Stimulated activated CD8-positive, alpha-beta memory T cell treated with anti-CD3 and anti-CD28 coated beads, Interleukin-12 subunit alpha, Interleukin-12 subunit beta, amount 100 ng/mL, for 24 hours (primary cell): ENCODE results near the gene CFHR2.
"Not testable (repeated sequence)": the region's sequence is repeated elsewhere in the genome, so short reads cannot be mapped to it uniquely, and the experiment has no call there.

Source experiments
- DNase-seq: peaks from one replicate; pipeline ENCODE4 v3.0.0-alpha.2; 2020; ENCODE audit errors: extremely low read depth

CFHR2 gene

GRCh38 chr1:196943568-196943967, at the start of gene CFHR2:
Gene CFHR2, plus strand, starts transcription at chr1:196943738. Its CDS starts 143 bp downstream, at chr1:196943881.
- DNase-seq: not testable (repeated sequence)

DNA sequence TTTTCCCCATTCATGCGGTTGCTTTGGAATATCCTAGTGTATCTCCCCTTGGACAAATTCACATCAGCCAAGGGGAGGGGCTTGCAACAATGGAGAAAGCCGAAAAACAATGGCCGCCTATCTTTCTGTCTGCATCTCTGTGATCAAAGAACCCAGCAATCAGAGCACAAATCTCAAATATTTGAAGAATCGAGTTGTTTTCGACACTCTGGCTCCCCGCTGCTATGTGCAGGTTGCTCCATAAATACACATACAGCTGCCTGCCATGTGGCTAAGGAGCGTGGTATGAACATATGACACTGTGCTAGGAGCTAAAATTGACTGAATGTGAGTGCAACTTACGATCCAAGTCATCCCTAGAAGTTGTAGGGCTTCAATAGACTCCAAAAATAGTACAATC, 47.2 kb upstream of the CFHR2 start:
- DNase-seq: no peak

GRCh38 chr1:196897158-196897828, 46.2 kb upstream of the CFHR2 start:
- no peak for DNase-seq

DNA sequence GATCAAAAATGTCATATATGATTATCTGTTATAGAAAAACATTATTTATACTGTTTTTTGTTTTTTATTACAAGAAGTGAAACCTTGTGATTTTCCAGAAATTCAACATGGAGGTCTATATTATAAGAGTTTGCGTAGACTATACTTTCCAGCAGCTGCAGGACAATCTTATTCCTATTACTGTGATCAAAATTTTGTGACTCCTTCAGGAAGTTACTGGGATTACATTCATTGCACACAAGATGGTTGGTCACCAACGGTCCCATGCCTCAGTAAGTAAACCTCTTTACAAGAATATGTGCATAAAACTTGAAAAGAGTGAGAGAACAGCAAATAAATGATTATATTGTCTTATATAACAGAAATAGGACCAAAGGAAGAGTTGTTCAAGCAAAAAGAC, 41.2 kb upstream of the CFHR2 start:
- DNase-seq: no peak

DNA sequence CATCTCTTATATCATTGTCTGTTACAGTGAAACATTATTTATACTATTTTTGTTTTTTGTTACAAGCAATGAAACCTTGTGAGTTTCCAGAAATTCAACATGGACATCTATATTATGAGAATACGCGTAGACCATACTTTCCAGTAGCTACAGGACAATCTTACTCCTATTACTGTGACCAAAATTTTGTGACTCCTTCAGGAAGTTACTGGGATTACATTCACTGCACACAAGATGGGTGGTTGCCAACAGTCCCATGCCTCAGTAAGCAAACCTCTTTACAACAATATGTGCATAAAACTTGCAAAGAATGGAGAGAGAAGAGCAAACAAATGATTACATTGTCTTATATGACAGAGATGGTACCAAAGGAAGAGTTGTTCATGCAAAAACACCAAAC, 33.3 kb upstream of the CFHR2 start:
- DNase-seq: no peak

DNA sequence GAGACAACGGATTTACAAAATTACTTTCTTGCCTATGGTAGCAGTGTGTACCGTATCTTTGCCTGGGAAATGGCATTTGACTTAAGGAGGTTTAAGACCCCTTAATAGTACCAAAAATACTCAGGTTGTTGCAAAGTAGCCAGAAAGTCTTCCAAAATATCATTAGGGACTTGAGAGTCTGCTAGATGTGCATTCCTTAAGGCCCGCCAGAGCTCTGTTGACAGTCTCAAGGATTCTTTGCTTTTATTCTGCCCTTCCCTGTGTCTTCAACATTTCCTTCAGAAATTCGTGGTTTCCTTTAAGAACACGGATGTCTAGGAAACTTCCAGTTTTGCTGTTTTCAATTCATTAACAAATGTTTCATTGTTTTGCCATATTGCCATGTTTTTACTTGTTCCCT, 31.3 kb upstream of the CFHR2 start:
- not testable (repeated sequence) for DNase-seq

GRCh38 chr1:196926839-196927238, 16.7 kb upstream of the CFHR2 start:
- not testable (repeated sequence) for DNase-seq

DNA sequence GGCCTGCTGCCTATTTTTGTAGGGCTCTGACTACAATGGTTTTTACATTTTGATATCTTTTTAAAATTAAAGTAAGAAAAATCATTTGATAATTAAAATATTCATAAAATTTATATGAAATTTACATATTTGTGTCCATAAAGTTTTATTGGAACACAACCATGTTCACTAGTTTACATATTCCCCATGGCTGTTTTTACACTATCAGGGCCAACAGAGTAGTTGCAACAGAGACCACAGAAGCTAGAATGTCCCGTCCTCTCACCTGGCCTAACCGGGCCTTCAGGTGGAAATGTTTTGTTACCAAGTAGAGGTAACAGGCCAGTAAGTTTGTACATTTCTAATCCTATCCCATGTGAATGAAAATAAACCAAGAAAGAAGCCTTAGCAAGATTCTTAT, 10.7 kb upstream of the CFHR2 start:
- DNase-seq: not testable (repeated sequence)

DNA sequence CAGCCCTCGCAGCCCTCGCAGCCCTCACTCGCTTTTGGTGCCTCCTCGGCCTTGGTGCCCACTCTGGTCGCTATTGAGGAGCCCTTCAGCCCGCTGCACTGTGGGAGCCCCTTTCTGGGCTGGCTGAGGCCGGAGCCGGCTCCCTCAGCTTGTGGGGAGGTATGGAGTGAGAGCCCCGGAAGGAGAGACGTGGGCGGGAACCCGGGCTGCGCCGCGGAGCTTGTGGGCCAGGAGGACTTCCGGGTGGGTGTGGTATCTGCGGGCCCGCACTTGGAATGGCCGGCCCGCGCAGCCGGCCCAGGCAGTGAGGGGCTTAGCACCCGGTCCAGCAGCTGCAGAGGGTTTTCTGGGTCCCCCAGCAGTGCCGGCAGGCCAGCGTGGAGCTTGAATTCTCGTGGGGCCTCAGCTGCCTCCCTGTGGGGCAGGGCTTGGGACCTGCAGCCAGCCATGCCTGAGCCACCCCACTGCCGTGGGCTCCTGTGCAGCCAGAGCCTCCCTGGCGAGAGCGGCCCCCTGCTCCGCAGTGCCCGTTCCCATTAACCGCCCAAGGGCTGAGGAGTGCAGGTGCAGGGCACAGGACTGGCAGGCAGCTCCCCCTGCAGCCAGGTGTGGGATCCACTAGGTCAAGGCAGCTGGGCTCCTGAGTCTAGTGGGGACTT, 9.9 kb upstream of the CFHR2 start:
- DNase-seq: no peak

GRCh38 chr1:196941474-196941873, 2.1 kb upstream of the CFHR2 start:
- DNase-seq: not testable (repeated sequence)

GRCh38 chr1:196951711-196952394, 8.3 kb downstream of the CFHR2 start:
- no peak for DNase-seq

DNA sequence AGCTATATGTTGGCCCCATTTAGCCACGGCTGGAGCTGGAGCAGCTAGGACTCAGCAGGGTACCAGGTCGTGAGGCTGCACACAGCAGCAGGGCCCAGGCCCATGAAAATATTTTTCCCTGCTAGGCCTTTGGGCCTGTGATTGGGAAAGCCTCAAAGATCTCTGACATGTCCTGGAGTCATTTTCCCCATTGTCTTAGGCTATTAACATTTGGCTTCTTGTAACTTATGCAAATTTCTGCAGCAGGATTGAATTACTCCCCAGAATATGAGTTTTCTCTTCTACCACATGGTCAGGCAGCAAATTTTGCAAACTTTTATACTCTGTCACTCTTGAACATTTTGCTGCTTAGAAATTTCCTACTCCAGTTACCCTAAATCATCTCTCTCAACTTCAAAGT, 11.2 kb downstream of the CFHR2 start:
- no peak for DNase-seq

GRCh38 chr1:196955926-196956325, 12.4 kb downstream of the CFHR2 start:
- DNase-seq: no peak

DNA sequence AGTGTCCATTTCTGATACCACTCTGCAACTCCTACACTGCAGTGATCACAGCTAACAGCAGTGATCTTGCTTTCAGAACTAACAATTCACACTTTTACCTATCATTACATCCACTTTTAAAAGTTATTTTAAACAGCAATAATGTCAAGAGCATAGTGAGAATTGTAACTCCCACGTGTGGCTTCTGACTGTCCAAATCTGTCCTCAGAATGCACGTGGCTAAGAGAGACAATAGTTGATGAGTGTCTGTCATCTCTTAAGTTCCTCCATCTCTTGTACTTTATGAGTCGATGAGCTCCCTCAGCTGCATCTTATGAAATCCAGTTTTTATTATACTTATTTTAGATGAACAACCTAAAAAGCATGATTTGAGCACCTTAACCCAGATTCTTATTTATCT, 17.3 kb downstream of the CFHR2 start:
- DNase-seq: no peak

DNA sequence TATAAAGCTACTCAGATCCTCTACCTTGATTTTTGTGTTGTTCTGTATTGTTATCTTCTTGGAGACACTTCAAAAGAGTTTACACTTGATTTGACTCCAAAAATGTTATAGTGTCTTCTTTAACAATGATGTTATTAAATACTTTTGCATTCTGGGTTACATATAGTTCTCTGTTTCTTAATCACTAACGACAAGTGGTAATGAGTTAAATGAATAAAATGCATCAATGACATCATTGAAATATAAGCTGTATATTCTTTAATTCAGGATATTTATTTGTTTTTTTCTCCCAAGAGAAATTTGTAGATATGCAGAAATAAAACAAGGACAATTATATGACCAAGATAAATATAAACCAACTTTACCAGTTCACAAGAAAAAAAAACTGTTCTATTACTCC, 26.6 kb downstream of the CFHR2 start:
- no peak for DNase-seq

DNA sequence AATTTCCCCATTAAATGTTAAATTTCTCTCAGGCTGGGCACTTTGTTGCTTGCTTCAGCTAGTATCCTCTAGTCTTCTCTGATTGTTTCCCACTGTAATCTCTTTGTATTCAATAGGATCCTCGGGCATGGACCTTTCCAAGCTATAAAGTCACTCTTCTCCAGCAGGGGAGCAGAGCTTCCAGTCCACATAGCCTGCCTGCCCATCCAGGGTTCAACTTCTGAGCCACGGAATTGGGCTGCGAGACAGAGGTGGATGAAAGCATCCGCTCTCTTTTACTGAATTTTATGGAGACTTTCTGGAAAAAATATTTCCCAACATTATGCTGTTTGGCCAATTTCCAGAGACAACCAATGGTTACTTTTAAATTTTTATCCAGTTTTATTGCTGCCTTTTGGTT, 32.7 kb downstream of the CFHR2 start:
- DNase-seq: no peak

DNA sequence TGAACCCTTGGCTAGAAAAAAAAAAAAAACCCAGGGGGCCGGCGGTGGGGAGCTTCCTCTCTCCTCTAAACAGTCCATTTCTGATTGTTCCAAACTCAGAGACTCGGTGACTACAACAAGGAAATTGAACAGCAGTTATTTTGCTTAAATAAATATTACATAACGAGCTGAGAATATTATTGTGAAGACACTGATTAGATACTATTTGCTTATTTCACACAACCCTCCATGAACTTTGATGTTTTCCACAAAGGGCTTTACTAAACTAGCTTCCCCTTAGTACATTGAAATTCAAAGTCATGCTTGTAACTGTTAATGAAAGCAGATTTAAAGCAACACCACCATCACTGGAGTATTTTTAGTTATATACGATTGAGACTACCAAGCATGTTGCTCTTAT, 33.7 kb downstream of the CFHR2 start, which contains the start of gene CFHR5:
Gene CFHR5 (plus strand): TSS at position 279 of the 400 bp plus-strand sequence. CDS start 109 bp downstream, at position 388.
- no peak for DNase-seq

GRCh38 chr1:196980859-196981258, 37.3 kb downstream of the CFHR2 start:
- no peak for DNase-seq

DNA sequence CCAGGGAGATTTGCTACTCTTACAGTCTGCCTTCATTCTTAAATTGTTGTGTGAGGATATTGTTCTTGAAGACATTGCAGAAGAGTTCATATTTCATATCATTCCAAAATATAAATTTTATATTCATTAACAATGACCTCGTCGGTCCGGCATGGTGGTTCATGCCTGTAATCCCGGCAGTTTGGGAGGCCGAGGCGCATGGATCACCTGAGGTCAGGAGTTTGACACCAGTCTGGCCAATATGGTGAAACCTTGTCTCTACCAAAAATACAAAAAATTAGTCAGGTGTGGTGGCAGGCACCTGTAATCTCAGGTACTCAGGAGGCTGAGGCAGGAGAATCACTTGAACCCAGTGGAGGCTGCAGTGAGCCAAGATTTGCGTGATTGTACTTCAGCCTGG, 38.7 kb downstream of the CFHR2 start:
- DNase-seq: not testable (repeated sequence)

DNA sequence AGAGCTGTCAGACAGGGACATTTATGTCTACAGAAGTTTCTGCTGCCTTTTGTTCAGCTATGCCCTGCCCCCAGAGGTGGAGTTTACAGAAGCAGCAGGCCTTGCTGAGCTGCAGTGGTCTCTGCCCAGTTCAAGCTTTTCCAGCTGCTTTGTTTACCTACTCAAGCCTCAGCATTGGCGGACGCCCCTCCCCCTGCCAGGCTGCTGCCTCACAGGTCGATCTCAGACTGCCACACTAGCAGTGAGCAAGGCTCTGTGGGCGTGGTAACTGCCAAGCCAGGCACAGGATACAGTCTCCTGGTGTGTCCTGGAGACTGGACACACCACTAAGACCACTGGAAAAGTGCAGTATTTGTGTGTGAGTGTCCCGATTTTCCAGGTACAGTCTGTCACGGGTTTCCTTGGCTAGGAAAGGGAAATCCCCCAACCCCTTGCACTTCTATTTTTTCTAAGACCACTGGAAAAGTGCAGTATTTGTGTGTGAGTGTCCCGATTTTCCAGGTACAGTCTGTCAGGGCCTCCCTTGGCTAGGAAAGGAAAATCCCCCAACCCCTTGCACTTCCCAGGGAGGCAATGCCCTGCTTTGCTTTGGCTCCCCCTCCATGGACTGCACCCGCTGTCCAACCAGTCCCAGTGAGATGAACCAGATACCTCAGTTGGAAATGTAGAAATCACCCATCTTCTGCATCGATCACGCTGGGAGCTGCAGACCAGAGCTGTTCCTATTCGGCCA, 48.5 kb downstream of the CFHR2 start:
- DNase-seq: not testable (repeated sequence)

DNA sequence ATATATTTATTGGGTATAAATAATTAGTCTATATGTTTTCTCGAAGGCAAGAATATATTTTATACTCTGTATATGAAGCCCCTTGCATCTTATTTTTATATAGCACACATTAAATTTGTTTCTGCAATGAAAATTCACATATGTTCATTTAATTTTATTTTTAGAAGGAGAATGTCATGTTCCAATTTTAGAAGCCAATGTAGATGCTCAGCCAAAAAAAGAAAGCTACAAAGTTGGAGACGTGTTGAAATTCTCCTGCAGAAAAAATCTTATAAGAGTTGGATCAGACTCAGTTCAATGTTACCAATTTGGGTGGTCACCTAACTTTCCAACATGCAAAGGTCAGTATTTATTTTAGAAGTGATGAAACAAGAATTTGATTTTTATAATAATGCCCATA, 50.4 kb downstream of the CFHR2 start:
- DNase-seq: no peak

DNA sequence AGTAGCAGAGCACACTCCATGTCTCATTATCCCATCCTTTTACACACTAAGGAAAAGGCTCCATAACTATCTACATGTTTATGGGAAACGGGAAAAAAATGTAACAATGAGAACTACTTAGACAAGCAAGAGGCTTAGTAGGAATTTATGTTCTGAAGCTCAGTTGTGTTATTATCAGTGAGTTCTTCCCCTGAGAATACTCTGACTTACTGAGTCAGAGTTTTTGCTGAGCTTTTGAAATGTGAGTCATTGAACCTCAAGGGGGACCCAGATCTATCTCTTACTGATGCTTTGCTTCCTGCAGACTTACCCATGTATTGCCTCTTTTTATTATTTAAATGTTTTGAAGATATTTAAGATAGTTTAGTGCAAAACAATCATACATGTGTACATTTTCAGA, 53.9 kb downstream of the CFHR2 start:
- no peak for DNase-seq
